ENCODE data around the gene MED15.
"Not testable (repeated sequence)": the region's sequence is repeated elsewhere in the genome, so short reads cannot be mapped to it uniquely, and the experiment has no call there.

- not testable (repeated sequence) for TF ChIP-seq POLR2A, CTCF (IDR thresholded peaks at IDR 0.05)
Observed at GRCh38 chr22:20508067-20508755, 801 bp downstream of the MED15 start.

All from lower leg skin (tissue), 3 donors.